Activated T-cell treated with anti-CD3 and anti-CD28 coated beads for 48 hours (primary cell): ENCODE data around the gene LRRC58.
"Not testable (repeated sequence)": the region's sequence is repeated elsewhere in the genome, so short reads cannot be mapped to it uniquely, and the experiment has no call there.

Source experiments
- DNase-seq: peaks from one replicate; pipeline ENCODE4 v3.0.0-alpha.2; 2020; ENCODE audit warnings: low read depth

LRRC58 gene

GRCh38 chr3:120348991-120349854, at the start of gene LRRC58:
TSS of gene LRRC58 (minus strand) at chr3:120349354. CDS start at chr3:120349243, 111 bp downstream.
- peak; percentile 90 for DNase-seq

- DNase-seq = no peak
Measured at GRCh38 chr3:120396469-120396868, 47.3 kb upstream of the LRRC58 start.

- DNase-seq = no peak
Measured at GRCh38 chr3:120394347-120394746, 45.2 kb upstream of the LRRC58 start.

- DNase-seq = no peak
Measured at GRCh38 chr3:120393761-120394160, 44.6 kb upstream of the LRRC58 start.

- DNase-seq = no peak
Measured at GRCh38 chr3:120393243-120393642, 44.1 kb upstream of the LRRC58 start.

- no peak for DNase-seq
Measured at GRCh38 chr3:120382941-120383447, 33.8 kb upstream of the LRRC58 start.

GRCh38 chr3:120381503-120381902, 32.3 kb upstream of the LRRC58 start:
- no peak for DNase-seq

GRCh38 chr3:120377948-120378347, 28.8 kb upstream of the LRRC58 start:
- DNase-seq = not testable (repeated sequence)

GRCh38 chr3:120370463-120370862, 21.3 kb upstream of the LRRC58 start:
- no peak for DNase-seq

GRCh38 chr3:120369037-120369467, 19.9 kb upstream of the LRRC58 start:
- DNase-seq = no peak

GRCh38 chr3:120368172-120368571, 19.0 kb upstream of the LRRC58 start:
- no peak for DNase-seq

GRCh38 chr3:120364821-120365220, 15.7 kb upstream of the LRRC58 start:
- no peak for DNase-seq

GRCh38 chr3:120364101-120364500, 14.9 kb upstream of the LRRC58 start:
- DNase-seq = no peak

GRCh38 chr3:120357807-120358206, 8.7 kb upstream of the LRRC58 start:
- no peak for DNase-seq

- no peak for DNase-seq
Measured at GRCh38 chr3:120355486-120355885, 6.3 kb upstream of the LRRC58 start.

- DNase-seq = no peak
Measured at GRCh38 chr3:120353463-120353862, 4.3 kb upstream of the LRRC58 start.

GRCh38 chr3:120352017-120352416, 2.9 kb upstream of the LRRC58 start:
- DNase-seq = no peak

GRCh38 chr3:120350401-120350941, 1.3 kb upstream of the LRRC58 start:
- DNase-seq = no peak

GRCh38 chr3:120349855-120350125, 636 bp upstream of the LRRC58 start:
- no peak for DNase-seq

- peak; percentile 43 for DNase-seq
Measured at GRCh38 chr3:120348065-120348990, 826 bp downstream of the LRRC58 start.

GRCh38 chr3:120344349-120344748, 4.8 kb downstream of the LRRC58 start:
- DNase-seq = no peak

GRCh38 chr3:120341658-120342346, 7.4 kb downstream of the LRRC58 start:
- no peak for DNase-seq
